Measurements from ENCODE around the gene MPIG6B.

Gene MPIG6B

GRCh38 chr6:31739639-31740396 lies 16.6 kb downstream of the MPIG6B start, which contains the start of gene MSH5:
Gene MSH5 (plus strand): TSS chr6:31740005. CDS start chr6:31740467, 462 bp downstream.
- DNase-seq = peak; percentile 99

- no peak for DNase-seq
These were observed 17.4 kb downstream of the MPIG6B start for GRCh38 chr6:31740397-31741223.

GRCh38 chr6:31741815-31742214 lies 18.6 kb downstream of the MPIG6B start:
- DNase-seq = no peak

- no peak for DNase-seq
These were observed 19.7 kb downstream of the MPIG6B start for GRCh38 chr6:31742894-31743293.

GRCh38 chr6:31744422-31744821 lies 21.2 kb downstream of the MPIG6B start:
- no peak for DNase-seq

- DNase-seq = no peak
These were observed 26.3 kb downstream of the MPIG6B start for GRCh38 chr6:31749301-31750036.

- DNase-seq = no peak
These were observed 27.3 kb downstream of the MPIG6B start for GRCh38 chr6:31750411-31751022.

- no peak for DNase-seq
These were observed 29.7 kb downstream of the MPIG6B start for GRCh38 chr6:31752739-31753319.

GRCh38 chr6:31758281-31758680 lies 35.1 kb downstream of the MPIG6B start:
- no peak for DNase-seq

- no peak for DNase-seq
These were observed 37.6 kb downstream of the MPIG6B start for GRCh38 chr6:31760790-31761189.

GRCh38 chr6:31761343-31761742 lies 38.2 kb downstream of the MPIG6B start:
- no peak for DNase-seq

GRCh38 chr6:31762356-31762755 lies 39.2 kb downstream of the MPIG6B start, which contains the start of gene SAPCD1:
Gene SAPCD1 (plus strand): TSS chr6:31762656. CDS start chr6:31763055, 399 bp downstream.
- no peak for DNase-seq

- no peak for DNase-seq
These were observed 39.9 kb downstream of the MPIG6B start for GRCh38 chr6:31762878-31763618.

- no peak for DNase-seq
These were observed 40.4 kb downstream of the MPIG6B start for GRCh38 chr6:31763619-31763940.

- no peak for DNase-seq
These were observed 41.0 kb downstream of the MPIG6B start for GRCh38 chr6:31764198-31764597.

GRCh38 chr6:31765559-31765909 lies 42.4 kb downstream of the MPIG6B start:
- DNase-seq = no peak

GRCh38 chr6:31765910-31766794 lies 43.0 kb downstream of the MPIG6B start:
- DNase-seq = no peak

- DNase-seq = no peak
These were observed 44.0 kb downstream of the MPIG6B start for GRCh38 chr6:31767096-31767645.

- DNase-seq = no peak
These were observed 45.4 kb downstream of the MPIG6B start for GRCh38 chr6:31768363-31769257.
